Stomach smooth muscle (tissue), 2 donors: Measurements from ENCODE around the gene NINL.

Experiments used
- H3K27ac ChIP-seq: one replicate; pipeline ENCODE4 v1.7.0; 2013; ENCODE audit warnings: mild to moderate bottlenecking, low read length, inconsistent platforms
- H3K27me3 ChIP-seq, 2 donors: one replicate each; pipeline ENCODE4 v1.7.0; 2013; ENCODE audit warnings: low read length in 2 of 2; ENCODE audit not compliant: insufficient read depth in 2 of 2, control insufficient read depth in 1 of 2
- H3K36me3 ChIP-seq, 2 donors: one replicate each; pipeline ENCODE4 v1.7.0; 2013; ENCODE audit warnings: low read length in 2 of 2; ENCODE audit not compliant: control insufficient read depth in 2 of 2, insufficient read depth in 2 of 2
- H3K4me1 ChIP-seq: one replicate; pipeline ENCODE4 v1.7.0; 2013; ENCODE audit warnings: low read length; ENCODE audit not compliant: control insufficient read depth, insufficient read depth
- H3K4me3 ChIP-seq, 2 donors: one replicate each; pipeline ENCODE4 v1.7.0; 2013; ENCODE audit warnings: low read length in 2 of 2
- H3K9ac ChIP-seq, 2 donors: one replicate each; pipeline ENCODE4 v1.7.0; 2013; ENCODE audit warnings: low read length in 2 of 2, mild to moderate bottlenecking in 1 of 2
- H3K9me3 ChIP-seq, 2 donors: one replicate each; pipeline ENCODE4 v1.7.0; 2013; ENCODE audit warnings: low read length in 2 of 2; ENCODE audit not compliant: control insufficient read depth in 2 of 2
- donor health status: healthy.
- donor health status: Pancreatic carcinoma.

The NINL gene

DNA sequence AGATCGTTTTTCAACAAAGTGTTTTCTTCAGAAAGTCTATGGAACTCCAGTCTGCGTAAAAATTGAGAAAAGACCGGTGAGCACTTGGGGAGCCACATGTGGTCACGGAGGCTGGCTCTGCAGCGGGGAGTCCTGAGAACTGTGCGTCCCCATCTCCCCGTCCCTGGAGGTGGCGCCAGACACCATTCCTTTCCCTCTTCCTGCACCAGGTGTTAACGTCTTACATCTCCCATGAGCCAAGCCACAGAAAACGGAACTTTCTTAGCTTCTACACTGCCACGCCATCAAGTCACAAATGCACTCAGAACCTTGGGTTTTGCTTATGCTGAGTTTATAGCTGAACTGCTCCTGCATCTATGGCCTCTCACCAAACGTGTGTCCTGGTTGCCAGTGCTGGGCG, 115.3 kb downstream of the NINL start:
- Histone ChIP-seq H3K36me3 (peaks cover 19 to 37% of the 10 kb centered on the region in 2 donors), H3K4me3 (no peak overlapping the region)

DNA sequence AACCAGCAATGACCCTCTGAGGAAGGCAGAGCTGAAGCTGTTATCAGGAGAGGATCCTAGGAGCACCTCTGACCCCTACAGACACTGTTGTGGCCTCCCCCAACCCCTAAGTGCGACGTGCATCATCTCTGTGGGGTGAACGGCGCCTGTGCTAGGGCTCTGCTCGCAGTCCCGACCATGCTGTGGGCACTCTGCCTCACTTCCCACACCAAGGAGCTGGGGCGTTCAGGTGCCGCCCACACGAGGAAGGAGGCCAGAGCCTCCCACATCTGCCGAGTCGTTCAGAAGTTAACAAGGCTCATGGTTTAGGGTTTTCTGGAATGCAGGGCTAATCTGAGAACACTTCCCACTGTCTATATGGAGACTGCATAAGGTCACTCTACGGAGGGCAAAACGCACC, 115.8 kb downstream of the NINL start:
- no peaks in the 10 kb centered on the region for H3K27me3 ChIP-seq
- no peak overlapping the region for H3K4me3 ChIP-seq
- no peaks in the 10 kb centered on the region for H3K4me1 ChIP-seq
- peaks cover 21 to 42% of the 10 kb centered on the region in 2 donors for H3K36me3 ChIP-seq
- no peak overlapping the region for H3K27ac ChIP-seq
- H3K9me3 ChIP-seq = no peaks in the 10 kb centered on the region
- H3K9ac ChIP-seq = no peak overlapping the region

More for the DNA sequence above, 115.3 kb downstream of the NINL start:
- H3K27ac ChIP-seq = no peak overlapping the region
- no peaks in the 10 kb centered on the region for H3K4me1 ChIP-seq
- no peaks in the 10 kb centered on the region for H3K27me3 ChIP-seq
- H3K9me3 ChIP-seq = no peaks in the 10 kb centered on the region
- no peak overlapping the region for H3K9ac ChIP-seq

DNA sequence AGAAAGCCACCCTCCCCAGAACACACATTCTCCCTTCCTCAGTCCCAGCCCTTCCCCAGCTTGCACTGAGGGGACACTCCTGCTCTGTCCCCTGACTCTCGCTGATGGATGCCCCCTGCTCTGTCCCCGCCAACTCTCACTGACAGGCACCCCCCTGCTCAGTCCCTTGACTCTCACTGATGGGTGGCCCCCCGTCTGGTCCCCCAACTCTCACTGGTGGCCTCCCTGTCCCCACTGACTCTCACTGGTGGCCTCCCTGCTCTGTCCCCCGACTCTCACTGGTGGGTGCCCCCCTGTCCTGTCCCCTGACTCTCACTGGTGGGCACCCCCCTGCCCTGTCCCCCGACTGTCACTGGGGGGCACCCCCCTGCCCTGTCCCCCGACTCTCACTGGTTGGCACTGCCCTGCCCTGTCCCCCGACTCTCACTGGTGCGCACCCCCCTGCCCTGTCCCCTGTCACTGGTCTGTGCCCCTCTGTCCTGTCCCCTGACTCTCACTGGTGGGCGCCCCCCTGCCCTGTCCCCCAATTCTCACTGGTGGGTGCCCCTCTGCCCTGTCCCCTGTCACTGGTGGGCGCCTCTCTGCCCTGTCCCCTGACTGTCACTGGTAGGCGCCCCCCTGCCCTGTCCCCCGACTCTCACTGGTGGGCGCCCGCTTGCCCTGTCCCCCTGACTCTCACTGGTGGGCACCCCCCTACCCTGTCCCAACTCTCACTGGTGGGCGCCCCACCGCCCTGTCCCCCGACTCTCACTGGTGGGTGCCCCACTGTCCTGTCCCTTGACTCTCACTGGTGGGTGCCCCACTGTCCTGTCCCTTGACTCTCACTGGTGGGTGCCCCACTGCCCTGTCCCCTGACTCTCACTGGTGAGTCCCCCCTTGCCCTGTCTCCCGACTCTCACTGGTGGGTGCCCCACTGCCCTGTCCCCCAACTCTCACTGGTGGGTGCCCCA, 116.9 kb downstream of the NINL start:
- no peak overlapping the region for H3K27ac ChIP-seq
- H3K4me1 ChIP-seq = no peaks in the 10 kb centered on the region
- no peak overlapping the region for H3K4me3 ChIP-seq
- H3K9ac ChIP-seq = no peak overlapping the region
- no peaks in the 10 kb centered on the region for H3K9me3 ChIP-seq
- peaks cover 27 to 48% of the 10 kb centered on the region in 2 donors for H3K36me3 ChIP-seq
- H3K27me3 ChIP-seq = no peaks in the 10 kb centered on the region

DNA sequence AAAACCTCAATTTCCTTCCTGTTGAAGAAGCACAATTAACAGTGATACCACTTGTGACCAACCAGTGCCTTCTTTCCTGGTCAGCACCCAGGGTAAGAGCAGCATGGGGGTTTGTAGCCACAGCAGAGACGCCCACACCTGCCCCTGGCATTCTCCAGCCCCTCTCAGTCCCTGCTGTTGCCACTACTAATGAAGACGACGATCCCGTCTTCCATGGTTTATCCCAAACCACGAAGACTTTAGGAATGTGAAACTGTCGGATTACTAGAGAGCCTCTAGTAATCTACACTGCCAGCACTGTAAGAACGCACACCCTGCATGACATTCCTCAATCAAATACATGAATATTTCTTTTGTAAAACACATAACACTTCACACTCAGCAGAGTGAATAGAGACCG, 117.9 kb downstream of the NINL start:
- Histone ChIP-seq H3K27me3 (no peaks in the 10 kb centered on the region), H3K36me3 (peaks cover 28 to 49% of the 10 kb centered on the region in 2 donors), H3K27ac (no peak overlapping the region), H3K9me3 (no peaks in the 10 kb centered on the region), H3K4me3 (no peak overlapping the region), H3K4me1 (no peaks in the 10 kb centered on the region), H3K9ac (no peak overlapping the region)

DNA sequence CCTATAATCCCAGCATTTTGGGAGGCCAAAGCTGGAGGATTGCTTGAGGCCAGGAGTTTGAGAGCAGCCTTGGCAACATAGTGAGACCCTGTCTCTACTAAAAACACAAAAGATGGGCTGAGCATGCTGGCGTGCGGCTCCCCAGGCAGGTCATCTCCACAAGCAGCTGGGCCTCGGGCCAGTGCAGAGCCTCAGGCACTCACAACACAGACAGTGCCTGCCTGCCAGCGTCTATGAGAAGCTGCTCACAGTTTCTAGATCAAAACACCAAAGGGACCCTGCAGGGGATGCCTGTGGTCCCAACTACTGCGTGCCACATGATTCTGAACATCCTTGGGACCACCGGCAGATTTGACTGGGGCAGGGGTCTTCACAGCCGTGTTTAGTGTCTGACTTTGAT, 118.5 kb downstream of the NINL start:
- H3K9me3 ChIP-seq = no peaks in the 10 kb centered on the region
- no peak overlapping the region for H3K4me3 ChIP-seq
- H3K4me1 ChIP-seq = no peaks in the 10 kb centered on the region
- H3K36me3 ChIP-seq = peaks cover 30 to 49% of the 10 kb centered on the region in 2 donors
- no peak overlapping the region for H3K9ac ChIP-seq
- no peak overlapping the region for H3K27ac ChIP-seq
- H3K27me3 ChIP-seq = no peaks in the 10 kb centered on the region

DNA sequence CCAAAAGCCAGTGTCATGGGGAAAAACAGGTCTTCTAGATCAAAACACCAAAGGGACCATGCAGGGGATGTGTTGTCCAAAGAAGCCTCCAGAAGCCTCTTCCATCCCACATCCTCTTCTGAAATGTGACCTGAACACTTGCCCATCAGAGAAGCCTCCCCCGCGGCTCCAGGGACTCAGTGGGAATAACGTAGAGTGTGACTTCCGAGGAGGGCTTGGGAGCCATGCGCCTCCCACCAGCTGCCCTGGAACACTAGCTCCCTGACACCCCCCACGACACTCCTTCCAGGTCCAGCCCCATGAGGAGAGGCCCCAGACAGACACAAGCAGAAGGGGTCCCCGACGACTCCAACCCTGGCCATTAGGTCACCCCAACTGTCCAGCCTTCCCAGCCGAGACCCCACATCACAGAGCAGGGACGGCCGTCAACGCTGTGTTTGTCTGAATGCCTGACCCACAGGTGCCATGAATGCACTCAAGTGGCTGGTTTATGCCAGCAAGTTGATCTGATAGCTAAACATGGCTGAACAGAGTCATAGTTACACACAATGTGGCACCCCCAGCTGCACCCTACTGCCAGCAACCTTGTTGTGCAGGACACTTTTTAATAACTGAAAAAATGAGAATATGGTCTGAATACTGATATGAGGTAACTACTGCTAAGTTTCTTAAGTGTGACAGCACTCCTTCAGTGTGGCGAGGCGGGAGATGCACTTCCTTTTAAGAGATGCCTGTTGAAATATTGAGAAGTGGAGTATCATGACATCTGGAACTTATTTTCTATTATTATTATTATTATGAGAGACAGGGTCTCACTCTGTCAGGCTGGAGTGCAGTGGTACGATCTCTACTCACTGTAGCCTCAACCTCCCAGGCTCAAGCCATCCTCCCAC, 119.8 kb downstream of the NINL start:
- Histone ChIP-seq H3K9ac (no peak overlapping the region), H3K4me3 (no peak overlapping the region), H3K4me1 (no peaks in the 10 kb centered on the region), H3K9me3 (no peaks in the 10 kb centered on the region), H3K27ac (no peak overlapping the region), H3K36me3 (peaks cover 34 to 50% of the 10 kb centered on the region in 2 donors), H3K27me3 (no peaks in the 10 kb centered on the region)

DNA sequence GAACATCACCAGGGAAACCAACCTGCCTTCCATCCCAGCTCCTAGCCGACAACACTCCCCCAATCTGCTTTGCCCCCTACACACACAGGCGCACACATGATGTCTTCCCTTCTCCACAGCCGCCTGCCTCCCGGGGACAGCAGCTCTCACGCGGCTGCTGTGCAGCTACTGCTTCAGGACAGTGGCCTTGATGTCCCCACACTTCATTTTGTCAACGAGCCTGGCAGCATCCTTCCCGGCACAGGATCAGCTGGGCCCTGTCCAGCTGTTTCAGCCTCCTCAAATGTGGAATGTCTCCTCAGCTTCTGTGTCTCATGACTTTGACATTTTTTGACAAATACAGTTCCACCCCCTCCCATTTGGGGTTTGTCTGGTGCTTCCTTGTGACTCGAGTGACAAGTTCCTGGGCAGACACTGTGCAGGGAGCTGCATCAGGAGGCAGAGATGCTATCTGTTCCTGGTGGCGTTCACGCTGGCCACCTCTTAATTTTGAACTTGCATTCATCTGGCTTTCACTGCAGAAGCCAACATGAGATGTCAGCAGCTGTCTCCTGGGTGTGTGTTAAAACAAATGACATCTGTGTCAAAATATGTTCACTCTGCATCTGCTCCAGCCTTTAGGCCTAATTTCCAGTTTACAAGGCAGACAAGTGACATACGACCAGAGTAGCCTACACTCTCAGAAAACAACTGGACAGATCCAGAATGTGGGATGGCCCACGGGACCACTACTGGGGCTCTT, 120.7 kb downstream of the NINL start:
- H3K4me3 ChIP-seq = no peak overlapping the region
- no peak overlapping the region for H3K27ac ChIP-seq
- no peaks in the 10 kb centered on the region for H3K27me3 ChIP-seq
- H3K9ac ChIP-seq = no peak overlapping the region
- no peaks in the 10 kb centered on the region for H3K4me1 ChIP-seq
- peaks cover 31 to 42% of the 10 kb centered on the region in 2 donors for H3K36me3 ChIP-seq
- no peaks in the 10 kb centered on the region for H3K9me3 ChIP-seq

DNA sequence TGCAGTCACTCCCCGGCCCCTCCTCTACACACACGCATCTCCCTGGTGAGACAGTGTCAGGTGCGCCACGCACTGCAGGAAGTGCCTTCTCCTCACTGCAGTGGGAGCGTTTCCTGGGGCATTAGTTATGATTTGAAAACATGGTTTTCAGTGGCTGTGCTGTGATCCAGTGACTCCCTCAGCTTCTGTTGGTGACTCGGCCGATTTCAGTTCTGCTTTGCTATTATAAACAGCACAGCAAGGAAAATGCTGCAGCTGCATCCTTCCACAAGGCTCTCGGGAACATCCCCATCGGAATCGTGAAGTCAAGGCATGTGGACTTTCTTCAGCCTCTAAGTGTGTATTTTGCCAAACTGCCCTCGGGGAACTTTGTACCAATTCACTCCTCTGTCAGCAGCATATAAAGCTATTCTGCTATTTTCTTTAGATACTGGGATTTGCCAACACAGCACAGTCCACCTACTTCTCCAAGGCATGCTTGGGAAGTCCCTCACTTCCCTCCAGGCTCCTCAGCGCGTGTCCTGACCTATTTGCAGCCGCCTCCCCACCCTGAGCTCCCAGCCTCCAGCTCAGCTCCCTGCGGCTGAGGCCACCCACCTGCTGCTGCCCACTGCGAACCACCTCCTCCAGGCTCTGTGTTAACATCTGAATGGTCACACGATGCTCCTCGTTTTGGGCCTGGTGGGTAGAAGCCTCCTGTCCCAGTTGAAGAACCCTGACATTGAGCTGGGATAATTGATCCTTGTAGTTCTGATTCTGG, 123.4 kb downstream of the NINL start:
- Histone ChIP-seq H3K27me3 (no peaks in the 10 kb centered on the region), H3K9me3 (no peaks in the 10 kb centered on the region), H3K27ac (no peak overlapping the region), H3K4me1 (no peaks in the 10 kb centered on the region), H3K9ac (no peak overlapping the region), H3K36me3 (peaks cover 27 to 29% of the 10 kb centered on the region in 2 donors), H3K4me3 (no peak overlapping the region)

DNA sequence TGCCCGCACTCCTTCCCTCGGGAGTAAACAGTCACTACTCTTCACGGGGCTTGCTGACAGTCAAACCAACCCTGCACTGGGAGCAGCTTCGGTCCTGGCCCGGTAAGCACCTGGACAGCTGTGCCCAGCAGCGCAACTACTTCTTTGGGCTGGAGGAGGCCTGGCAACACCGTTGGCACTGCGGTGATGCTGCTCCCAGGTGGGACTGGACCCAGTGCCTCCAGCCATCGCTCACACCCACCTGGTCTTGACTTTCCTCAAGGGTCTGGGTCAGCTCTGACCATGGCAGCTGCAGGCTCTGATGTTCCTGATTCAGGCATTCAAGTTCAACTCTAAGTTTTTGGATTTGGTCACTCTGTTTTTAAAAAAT, 124.1 kb downstream of the NINL start:
- H3K4me3 ChIP-seq = no peak overlapping the region
- no peaks in the 10 kb centered on the region for H3K27me3 ChIP-seq
- no peak overlapping the region for H3K27ac ChIP-seq
- H3K9me3 ChIP-seq = no peaks in the 10 kb centered on the region
- H3K9ac ChIP-seq = no peak overlapping the region
- peaks cover 22 to 24% of the 10 kb centered on the region in 2 donors for H3K36me3 ChIP-seq
- H3K4me1 ChIP-seq = no peaks in the 10 kb centered on the region
